Measurements from ENCODE around the gene USP32. TPM values are rescaled to one million over a fixed set of nuclear protein-coding genes. Genes with fewer than 3 reads are reported as not detected.

Gene USP32
- total RNA-seq, 1 experiment from 2014 or later, result 34.9 TPM

DNA sequence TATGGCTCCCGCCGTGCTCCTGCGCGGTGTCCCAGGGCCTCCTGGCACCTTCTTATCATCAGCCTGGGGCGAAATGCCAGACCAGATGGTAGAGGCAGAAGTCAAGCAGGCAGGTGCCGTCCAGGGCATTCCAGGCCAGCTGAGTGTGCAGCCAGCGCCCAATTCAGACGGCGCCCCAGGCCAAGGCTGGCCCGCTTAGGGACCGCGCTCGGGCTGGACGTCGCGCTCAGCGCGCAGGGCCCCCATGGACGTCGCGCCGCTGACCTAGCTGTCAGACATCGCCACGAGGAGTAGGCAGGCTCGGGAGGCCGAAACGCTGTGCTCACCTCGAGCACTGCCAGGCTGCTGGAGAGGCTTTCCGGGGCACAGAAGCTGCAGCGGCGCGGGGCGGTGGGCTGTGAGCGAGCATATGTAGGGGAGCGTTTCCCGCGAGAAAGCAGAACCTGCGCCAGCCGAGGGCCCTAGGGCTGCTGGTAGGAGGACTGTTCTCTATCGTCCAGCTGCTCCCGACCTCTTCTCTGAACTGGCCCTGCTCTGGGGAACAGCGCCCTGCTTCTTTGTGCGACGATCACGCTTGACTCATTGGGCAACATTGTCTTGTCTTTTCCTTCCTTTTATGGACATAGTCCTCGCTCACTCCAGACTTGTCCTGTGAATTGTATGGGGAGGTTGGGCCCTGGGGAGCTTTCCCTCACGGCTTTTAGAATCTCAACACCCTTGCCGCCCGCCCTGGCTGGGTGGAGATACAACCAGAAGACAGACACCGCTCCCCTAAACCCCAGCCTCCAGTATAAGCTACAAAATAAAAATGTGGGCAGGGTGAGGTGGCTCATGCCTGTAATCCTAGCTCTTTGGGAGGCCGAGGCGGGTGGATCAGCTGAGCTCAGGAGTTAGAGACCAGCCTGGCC, 250.6 kb downstream of the USP32 start:
- no peak for DNase-seq (ENCODE audit: extremely low read depth, low read depth)

DNA sequence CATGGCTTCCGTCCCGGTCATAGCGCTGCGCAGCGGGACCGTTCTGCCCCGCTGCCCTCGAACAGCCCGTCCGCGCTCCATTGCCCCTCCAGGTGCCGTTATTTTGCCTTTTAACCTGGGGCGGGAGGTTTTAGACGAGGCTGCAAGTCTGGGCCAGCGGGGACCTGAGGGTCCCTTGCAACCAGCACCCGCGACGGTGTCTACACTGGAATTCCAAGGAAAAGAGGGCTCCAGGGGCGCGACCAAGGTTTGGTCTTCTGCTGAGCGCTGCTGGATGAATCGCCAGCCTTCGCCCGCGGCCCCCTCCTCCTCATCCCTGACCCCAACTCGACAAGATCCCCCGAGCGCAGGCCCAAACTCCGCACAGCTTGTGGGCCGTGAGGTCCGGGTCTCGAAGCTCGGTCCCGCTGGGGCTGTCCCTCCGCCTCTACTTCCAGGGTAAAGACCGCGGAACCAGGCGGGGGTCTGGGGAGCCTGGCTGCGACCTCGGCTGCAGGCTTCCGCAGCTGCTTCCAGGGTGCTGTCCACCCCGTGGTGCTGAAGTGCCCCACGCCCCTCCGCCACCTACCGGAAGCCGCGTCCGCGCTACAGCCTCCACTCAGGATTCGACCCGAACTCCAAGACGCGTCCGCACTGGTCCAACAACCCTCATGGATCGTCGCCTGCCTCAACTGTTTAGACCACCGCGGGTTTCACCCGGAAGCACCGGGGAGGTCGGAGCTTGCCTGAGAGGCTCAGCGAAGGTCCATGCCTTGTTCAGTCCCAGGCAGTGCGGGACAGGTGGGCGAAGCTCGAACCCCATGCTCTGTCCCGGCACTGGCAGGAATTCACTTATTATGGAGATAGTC, 252.3 kb downstream of the USP32 start:
- DNase-seq (ENCODE audit: extremely low read depth, low read depth), result peak; percentile 67

DNA sequence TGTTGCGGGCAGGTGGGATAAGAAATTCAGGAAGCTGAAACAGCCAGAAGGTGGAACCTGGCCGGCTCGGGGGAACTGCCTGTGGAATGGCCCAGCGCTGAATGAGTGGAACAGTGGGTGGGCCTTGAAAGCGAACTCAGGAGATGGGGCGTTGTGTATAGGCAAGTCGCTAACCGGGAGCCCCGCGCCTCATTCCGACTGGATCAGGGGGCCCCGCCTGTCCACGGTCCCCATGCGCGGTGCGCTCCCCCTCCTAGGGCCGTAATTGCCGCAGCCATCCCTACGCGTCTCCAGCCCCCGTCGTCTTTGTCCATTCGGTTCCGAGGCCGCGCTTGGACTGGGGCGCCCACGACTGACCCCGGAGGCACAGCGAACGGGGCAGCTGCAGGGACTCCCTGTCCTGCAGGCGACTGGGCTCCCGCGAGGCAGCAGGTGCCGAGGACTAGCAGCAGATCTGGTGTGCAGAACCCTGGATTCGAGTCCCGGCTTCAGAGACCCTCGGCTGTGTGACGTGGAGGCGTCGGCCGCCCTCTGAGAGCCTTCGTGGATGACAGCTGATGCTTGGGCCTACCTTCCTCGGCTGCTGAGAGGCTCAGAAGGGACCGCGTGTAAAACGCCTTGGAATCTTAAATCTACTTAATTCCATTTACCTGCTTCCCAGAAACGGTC, 253.0 kb downstream of the USP32 start:
- DNase-seq (ENCODE audit: extremely low read depth, low read depth), result no peak

DNA sequence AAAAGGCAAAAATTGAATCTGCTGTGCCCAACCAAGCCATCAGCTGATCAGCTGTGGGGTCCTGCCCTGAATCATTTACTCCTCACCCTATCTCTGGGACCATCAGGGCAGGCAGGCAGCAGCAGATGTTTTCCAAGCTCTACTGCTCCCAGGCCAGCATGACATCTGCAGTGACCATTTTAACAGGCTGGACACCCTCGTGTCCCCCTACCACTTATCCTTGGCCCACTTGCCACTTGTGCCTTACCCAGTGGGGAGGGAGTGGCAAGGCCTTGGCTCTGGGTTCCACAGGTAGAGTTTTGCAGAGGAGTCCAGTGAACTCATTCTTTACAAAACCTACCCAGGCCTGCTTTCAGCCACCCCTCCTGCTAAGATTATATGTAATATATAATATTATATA, 254.2 kb downstream of the USP32 start:
- no peak for DNase-seq (ENCODE audit: extremely low read depth, low read depth)

DNA sequence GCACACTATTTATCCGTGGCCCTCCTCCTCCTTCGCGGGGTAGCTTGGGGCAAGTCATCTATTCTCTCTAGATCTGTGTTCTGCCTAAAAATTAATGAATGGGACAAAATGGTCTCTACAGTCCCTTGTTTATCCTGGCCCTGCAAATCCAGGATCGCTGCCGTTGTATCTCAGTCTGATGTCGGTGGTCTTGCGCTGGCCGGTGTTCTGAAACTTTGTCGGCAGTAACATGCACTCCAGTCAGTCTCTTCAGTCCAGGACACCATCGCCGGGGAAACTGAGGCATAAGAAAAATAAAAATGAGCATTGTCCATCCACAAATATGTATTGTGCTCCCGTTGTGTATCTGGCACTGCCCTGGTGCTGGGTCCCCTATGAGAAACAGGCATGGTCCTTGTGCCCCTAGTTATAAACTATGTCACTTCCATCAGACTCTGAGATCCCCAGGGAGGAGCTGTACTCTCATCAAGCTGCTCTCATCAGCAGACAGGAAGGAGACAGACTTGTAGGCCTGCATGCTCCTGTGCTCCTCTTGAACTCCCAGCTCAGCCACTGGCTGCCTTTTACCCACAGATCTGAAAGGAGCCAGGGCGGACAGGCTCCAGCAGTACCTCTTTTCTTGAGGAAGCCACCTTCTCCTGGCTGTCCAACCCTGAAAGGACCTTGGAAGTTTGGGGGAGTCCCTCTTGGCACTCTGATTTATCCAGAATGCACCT, 255.8 kb downstream of the USP32 start:
- no peak for DNase-seq (ENCODE audit: extremely low read depth, low read depth)

DNA sequence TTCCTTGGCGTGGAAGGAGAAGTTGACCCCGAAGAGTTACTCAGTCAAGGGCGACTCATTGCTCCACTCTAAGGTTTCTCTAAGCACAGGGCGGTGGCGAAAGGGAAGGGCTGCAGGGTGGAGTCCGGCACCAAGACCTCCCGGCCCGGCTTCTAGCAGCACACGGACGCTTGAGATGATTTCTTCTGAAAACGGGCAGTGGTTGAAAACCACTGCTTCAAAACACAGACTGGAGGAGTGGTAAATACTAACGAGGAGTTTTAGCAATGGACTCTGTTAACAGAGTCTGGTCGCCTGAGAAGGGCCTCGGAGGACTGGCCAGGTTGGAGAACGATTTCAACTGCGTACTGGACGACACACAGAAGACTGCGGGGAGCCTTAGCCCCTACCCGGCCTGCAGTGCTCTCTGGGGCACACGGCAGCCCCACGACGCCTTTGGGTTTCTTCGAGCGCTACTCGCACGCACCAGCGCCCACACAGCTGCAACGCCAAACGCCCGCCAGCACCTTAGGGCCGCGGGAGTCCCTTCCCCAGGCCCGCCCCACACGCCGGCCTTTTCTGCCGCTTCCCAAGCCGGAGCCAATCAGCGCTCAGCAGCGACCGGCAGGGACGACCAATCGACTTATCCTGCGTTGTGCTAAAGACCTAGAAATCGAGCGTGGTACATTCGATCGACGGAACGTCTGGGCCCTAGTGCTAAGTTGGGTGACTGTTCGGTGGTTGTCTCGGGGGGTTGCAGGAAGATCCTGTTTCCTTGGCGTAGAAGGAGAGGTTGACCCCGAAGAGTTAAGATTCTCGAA, 256.6 kb downstream of the USP32 start:
- DNase-seq (ENCODE audit: extremely low read depth, low read depth), result peak; percentile 59

DNA sequence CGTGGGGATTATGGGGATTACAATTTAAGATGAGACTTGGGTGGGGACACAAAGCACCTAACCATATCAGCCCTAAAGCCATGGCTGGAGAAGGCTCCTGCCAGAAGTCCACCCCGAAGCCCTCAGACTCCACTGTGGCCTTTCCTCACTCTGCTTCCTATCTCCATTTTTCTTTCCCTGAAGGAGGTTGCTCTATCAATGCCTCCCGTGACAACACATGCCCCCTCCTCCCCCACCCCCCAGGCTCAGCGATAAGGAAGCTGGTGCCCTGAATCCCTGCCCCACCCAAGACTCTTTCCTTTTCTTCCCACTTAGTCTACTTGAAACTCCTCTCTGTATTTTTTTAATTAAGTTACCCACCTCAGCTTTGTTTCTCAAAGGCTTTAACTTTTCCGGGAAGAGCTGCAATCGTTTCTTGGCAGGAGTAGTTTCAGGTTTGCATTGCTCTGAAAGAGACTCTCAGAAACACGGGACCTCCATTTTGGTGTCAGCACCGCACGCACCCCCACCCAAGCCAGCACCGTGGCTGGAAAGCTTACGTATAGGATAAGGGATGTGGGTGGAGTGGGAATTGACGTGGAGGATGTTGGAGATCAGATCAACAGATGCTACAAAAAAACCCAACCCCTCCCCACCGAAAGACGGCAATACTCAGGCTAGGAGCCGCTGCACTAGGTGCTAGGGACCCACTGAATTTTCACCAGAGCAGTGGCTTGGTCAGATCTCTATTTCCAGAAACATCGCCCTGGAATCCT, 257.4 kb downstream of the USP32 start:
- DNase-seq (ENCODE audit: extremely low read depth, low read depth), result no peak

DNA sequence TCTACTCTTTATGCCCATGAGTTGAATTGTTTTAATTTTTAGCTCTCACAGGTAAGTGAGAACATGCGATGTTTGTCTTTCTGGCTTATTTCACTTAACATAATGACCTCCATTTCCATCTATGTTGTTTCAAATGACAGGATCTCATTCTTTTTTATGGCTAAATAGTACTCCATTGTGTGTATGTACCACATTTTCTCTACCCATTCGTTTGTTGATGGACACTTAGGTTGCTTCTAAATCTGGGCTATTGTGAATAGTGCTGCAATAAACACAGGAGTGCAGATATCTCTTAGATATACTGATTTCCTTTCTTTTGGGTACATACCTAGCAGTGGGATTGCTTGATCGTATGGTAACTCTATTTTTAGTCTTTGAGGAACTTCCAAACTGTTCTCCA, 261.5 kb downstream of the USP32 start:
- no peak for DNase-seq (ENCODE audit: extremely low read depth, low read depth)

DNA sequence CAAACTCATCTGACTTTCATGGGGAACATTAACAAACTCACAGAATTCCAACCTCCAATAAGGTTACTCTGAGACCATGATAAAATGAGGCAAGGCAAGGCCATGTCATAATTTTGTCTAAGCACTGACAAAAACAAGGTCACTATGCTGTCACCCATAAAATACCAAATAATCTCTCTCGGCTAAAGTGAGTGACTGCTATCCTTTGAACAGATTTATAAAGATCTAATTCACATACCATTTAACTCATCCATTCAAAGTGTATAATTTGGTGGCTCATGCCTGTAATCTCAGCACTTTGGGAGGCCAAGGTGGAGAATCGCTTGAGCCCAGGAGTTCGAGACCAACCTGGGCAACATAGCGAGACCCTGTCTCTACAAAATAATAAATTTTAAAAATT, 262.8 kb downstream of the USP32 start:
- DNase-seq (ENCODE audit: extremely low read depth, low read depth), result no peak

Small RNA genes within 50 kb of the gene (small RNA-seq; reads per million reads assigned to genes)
- 31.9 to 245 reads per million in 2 experiments for gene SCARNA20

Other genes starting within 250 kb of the USP32 start
- not detected in 2 replicates for gene CA4, start 242.2 kb downstream of the USP32 start, total RNA-seq (2014; rRNA removed; shearing (Covaris generic))
- not detected in 2 replicates for gene CHCT1, start 30.4 kb upstream of the USP32 start, total RNA-seq (2014; rRNA removed; shearing (Covaris generic))
- gene APPBP2, start 134.1 kb upstream of the USP32 start, total RNA-seq (2014; rRNA removed; shearing (Covaris generic)), result 18.7 and 21.5 TPM in 2 replicates
- 10.2 and 10.5 TPM in 2 replicates for gene PPM1D, start 208.1 kb upstream of the USP32 start, total RNA-seq (2014; rRNA removed; shearing (Covaris generic))